Gastroesophageal sphincter (tissue), 4 donors: ENCODE results near the gene ITM2C. TPM values are rescaled to one million over a fixed set of nuclear protein-coding genes. Genes with fewer than 3 reads are reported as not detected.

Experiments used
- ATAC-seq: fragments of 150-250 bp; one replicate; pipeline ENCODE4 v1.9.1; 2016; ENCODE audit warnings: mild to moderate bottlenecking, moderate library complexity
- H3K27ac ChIP-seq, 4 donors: fragments of 200-600 bp; sonication (generic) in 3 of 4; 1 replicate in 3 of 4; 2 replicates in 1 of 4; pipeline ENCODE4 v1.5.1; 2016 to 2019
- H3K27me3 ChIP-seq: fragments of 200-600 bp; sonication (generic); one replicate; pipeline ENCODE4 v1.5.1; 2019
- H3K36me3 ChIP-seq, 2 donors: fragments of 200-600 bp; sonication (generic); one replicate each; pipeline ENCODE4 v1.5.1; 2019; ENCODE audit warnings: control low read depth in 1 of 2
- H3K4me1 ChIP-seq, 3 donors: fragments of 200-600 bp; sonication (generic); 1 replicate in 2 of 3; 2 replicates in 1 of 3; pipeline ENCODE4 v1.5.1; 2016 to 2019; ENCODE audit warnings: control low read depth in 2 of 3
- H3K4me3 ChIP-seq, 2 donors: fragments of 200-600 bp; sonication (generic); one replicate each; pipeline ENCODE4 v1.5.1; 2019; ENCODE audit warnings: mild to moderate bottlenecking in 1 of 2, moderate library complexity in 1 of 2
- H3K9me3 ChIP-seq, 3 donors: fragments of 200-600 bp; sonication (generic); one replicate each; pipeline ENCODE4 v1.5.1; 2017 to 2019; ENCODE audit warnings: control low read depth in 2 of 3
- EP300 ChIP-seq: sonication (generic); formaldehyde crosslinking; IDR thresholded peaks from one replicate; pipeline ENCODE4 v1.6.1; 2017; ENCODE audit warnings: antibody characterized with exemption, mild to moderate bottlenecking
- POLR2A ChIP-seq, 2 donors: fragments of 450-650 bp; IDR thresholded peaks; one replicate each; pipeline ENCODE4 v1.6.1; 2017; ENCODE audit warnings: antibody characterized with exemption in 2 of 2, mild to moderate bottlenecking in 2 of 2, moderate library complexity in 1 of 2
- POLR2AphosphoS5 ChIP-seq: sonication (generic); formaldehyde crosslinking; IDR thresholded peaks from one replicate; pipeline ENCODE4 v1.6.1; 2017; ENCODE audit warnings: antibody characterized with exemption
- WGBS, 2 donors: methylation state at CpG; one replicate each; pipeline ENCODE4 v1.1.5; 2018; ENCODE audit warnings: low coverage in 1 of 2; 5-methylcytosine and 5-hydroxymethylcytosine counted together
- total RNA-seq, 4 donors: library from RNA; depleted of rRNA; stranded (reverse); fragments of >200 nt; gene quantifications; one replicate each; pipeline ENCODE4 v1.1.0, GENCODE V29; 2016
- TF ChIP-seq, protein P1 (sequence below), 4 experiments: fragments of 200-600 bp in 2 of 4; fragments of 450-650 bp in 2 of 4; sonication (generic) in 1 of 4; IDR thresholded peaks; one replicate each; pipeline ENCODE4 v1.5.1; 2017 to 2019; ENCODE audit warnings: antibody characterized with exemption in 4 of 4, mild to moderate bottlenecking in 2 of 4, moderate library complexity in 2 of 4

Gene ITM2C
- total RNA-seq, 4 donors from 2014 or later = 70.2 to 141 (median 84.0) TPM

- H3K27ac ChIP-seq = peak overlapping the region in 3 of 4 donors; percentile 64 to 85 (median 64)
- ATAC-seq = no peak
- peaks cover 0 to 92% (median 50%) of the 10 kb centered on the region in 3 donors for H3K4me1 ChIP-seq
- 0 to 69% methylated on average over 1 to 9 of the region's 15 CpGs for WGBS, 2 donors
- H3K36me3 ChIP-seq = peaks cover 0 to 2% of the 10 kb centered on the region in 2 donors
- TF ChIP-seq, protein P1, sequence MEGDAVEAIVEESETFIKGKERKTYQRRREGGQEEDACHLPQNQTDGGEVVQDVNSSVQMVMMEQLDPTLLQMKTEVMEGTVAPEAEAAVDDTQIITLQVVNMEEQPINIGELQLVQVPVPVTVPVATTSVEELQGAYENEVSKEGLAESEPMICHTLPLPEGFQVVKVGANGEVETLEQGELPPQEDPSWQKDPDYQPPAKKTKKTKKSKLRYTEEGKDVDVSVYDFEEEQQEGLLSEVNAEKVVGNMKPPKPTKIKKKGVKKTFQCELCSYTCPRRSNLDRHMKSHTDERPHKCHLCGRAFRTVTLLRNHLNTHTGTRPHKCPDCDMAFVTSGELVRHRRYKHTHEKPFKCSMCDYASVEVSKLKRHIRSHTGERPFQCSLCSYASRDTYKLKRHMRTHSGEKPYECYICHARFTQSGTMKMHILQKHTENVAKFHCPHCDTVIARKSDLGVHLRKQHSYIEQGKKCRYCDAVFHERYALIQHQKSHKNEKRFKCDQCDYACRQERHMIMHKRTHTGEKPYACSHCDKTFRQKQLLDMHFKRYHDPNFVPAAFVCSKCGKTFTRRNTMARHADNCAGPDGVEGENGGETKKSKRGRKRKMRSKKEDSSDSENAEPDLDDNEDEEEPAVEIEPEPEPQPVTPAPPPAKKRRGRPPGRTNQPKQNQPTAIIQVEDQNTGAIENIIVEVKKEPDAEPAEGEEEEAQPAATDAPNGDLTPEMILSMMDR (IDR thresholded peaks at IDR 0.05) = no peak
- TF ChIP-seq POLR2A (IDR thresholded peaks at IDR 0.05) = no peak
- no peak for TF ChIP-seq EP300
- no peak for TF ChIP-seq POLR2AphosphoS5
- H3K27me3 ChIP-seq = no peaks in the 10 kb centered on the region
- H3K4me3 ChIP-seq = no peak overlapping the region
- H3K9me3 ChIP-seq = no peaks in the 10 kb centered on the region
These were observed 3.6 kb downstream of the ITM2C start for GRCh38 chr2:230868161-230868946.

- no peaks in the 10 kb centered on the region for H3K27me3 ChIP-seq
- 43 to 73% methylated on average over 12 to 16 of the region's 19 CpGs for WGBS, 2 donors
- no peaks in the 10 kb centered on the region for H3K9me3 ChIP-seq
- H3K27ac ChIP-seq = peak overlapping the region in 3 of 4 donors; percentile 64 to 85 (median 64)
- H3K4me1 ChIP-seq = peaks cover 0 to 98% (median 50%) of the 10 kb centered on the region in 3 donors
- H3K4me3 ChIP-seq = no peak overlapping the region
- no peak for ATAC-seq
- TF ChIP-seq, protein P1 (IDR thresholded peaks at IDR 0.05) = no peak
- TF ChIP-seq EP300 = no peak
- TF ChIP-seq POLR2A (IDR thresholded peaks at IDR 0.05) = no peak
- TF ChIP-seq POLR2AphosphoS5 = no peak
- H3K36me3 ChIP-seq = peaks cover 0 to 7% of the 10 kb centered on the region in 2 donors
These were observed 4.5 kb downstream of the ITM2C start for GRCh38 chr2:230868947-230869913.

GRCh38 chr2:230869914-230870543 lies 5.3 kb downstream of the ITM2C start:
- peak overlapping the region in 3 of 4 donors; percentile 64 to 85 (median 64) for H3K27ac ChIP-seq
- H3K9me3 ChIP-seq = no peaks in the 10 kb centered on the region
- no peak for ATAC-seq
- H3K27me3 ChIP-seq = no peaks in the 10 kb centered on the region
- peaks cover 0 to 14% of the 10 kb centered on the region in 2 donors for H3K36me3 ChIP-seq
- no peak overlapping the region for H3K4me3 ChIP-seq
- WGBS, 2 donors = 86% methylated on average over 4 of the region's 11 CpGs; no CpG with 5 or more reads in 1 of the 2 donors
- peaks cover 0 to 91% (median 50%) of the 10 kb centered on the region in 3 donors for H3K4me1 ChIP-seq
- TF ChIP-seq EP300 (no peak), POLR2AphosphoS5 (no peak), POLR2A (IDR thresholded peaks at IDR 0.05) (no peak)
- TF ChIP-seq, protein P1 (IDR thresholded peaks at IDR 0.05) = no peak

DNA sequence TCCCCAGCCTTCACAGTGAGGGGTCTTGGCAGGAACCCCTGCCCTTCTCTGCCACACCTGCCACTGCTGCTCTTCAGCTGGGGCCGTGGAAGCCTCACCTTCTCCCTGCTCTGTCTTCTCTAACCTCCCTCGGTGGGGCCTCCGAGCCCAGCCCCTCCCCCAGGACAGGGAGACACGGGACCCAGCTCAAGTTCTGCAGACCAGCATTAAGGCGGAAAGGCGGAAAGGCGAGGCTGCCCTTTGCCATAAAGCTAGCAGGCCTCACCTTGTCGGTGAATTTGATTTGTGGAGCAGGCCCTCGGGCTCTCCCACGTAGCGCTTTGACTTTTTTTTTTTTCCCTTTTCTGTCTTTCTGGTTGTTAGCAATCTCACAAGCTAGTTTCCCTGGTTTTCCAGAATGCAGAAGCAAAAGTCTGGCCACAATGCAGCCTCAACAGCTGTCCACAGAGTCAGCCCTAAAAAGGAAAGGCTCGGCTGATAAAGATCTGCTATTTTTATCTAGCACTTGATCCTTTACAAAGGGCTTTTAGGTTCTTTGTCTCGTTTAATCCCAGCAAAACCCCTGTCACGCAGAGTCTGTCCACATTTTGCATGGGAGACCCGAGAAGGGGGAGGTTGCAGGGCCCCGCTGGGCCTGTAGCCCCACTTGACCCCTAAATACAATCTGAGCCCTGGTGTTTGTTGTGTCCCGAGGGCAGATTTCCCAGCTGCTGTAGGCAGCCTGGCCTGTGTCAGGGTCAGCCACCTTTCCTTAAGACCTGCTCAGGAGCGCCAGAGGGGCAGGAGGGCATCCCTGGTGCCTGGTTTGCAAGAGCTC lies 6.0 kb downstream of the ITM2C start:
- no peak overlapping the region for H3K4me3 ChIP-seq
- peaks cover 0 to 84% (median 50%) of the 10 kb centered on the region in 3 donors for H3K4me1 ChIP-seq
- H3K27ac ChIP-seq = peak overlapping the region in 3 of 4 donors; percentile 64 to 85 (median 64)

More for the DNA sequence above, 6.0 kb downstream of the ITM2C start:
- H3K9me3 ChIP-seq = no peaks in the 10 kb centered on the region
- ATAC-seq = no peak
- 34 to 40% methylated on average over 3 to 7 of the region's 18 CpGs for WGBS, 2 donors
- TF ChIP-seq POLR2A (IDR thresholded peaks at IDR 0.05) = no peak
- H3K27me3 ChIP-seq = no peaks in the 10 kb centered on the region
- peaks cover 0 to 21% of the 10 kb centered on the region in 2 donors for H3K36me3 ChIP-seq
